Ovary (tissue), 3 donors: ENCODE measurements around the gene USH1G.

Source experiments
- EP300 ChIP-seq: sonication (generic); formaldehyde crosslinking; IDR thresholded peaks from one replicate; pipeline ENCODE4 v1.6.1; 2017; ENCODE audit warnings: antibody characterized with exemption
- POLR2A ChIP-seq: fragments of 450-650 bp; IDR thresholded peaks from one replicate; pipeline ENCODE4 v1.6.1; 2017; ENCODE audit warnings: antibody characterized with exemption, mild to moderate bottlenecking, moderate library complexity
- TF ChIP-seq, protein P1 (sequence below), 3 donors: fragments of 450-650 bp in 2 of 3; fragments of 200-600 bp in 1 of 3; IDR thresholded peaks; one replicate each; pipeline versions ENCODE4 v1.5.1 to v1.8.0; 2016 to 2022; ENCODE audit warnings: antibody characterized with exemption in 3 of 3, mild to moderate bottlenecking in 1 of 3
- donor health status: DM: no; HTN: no; CAD: no.

DNA sequence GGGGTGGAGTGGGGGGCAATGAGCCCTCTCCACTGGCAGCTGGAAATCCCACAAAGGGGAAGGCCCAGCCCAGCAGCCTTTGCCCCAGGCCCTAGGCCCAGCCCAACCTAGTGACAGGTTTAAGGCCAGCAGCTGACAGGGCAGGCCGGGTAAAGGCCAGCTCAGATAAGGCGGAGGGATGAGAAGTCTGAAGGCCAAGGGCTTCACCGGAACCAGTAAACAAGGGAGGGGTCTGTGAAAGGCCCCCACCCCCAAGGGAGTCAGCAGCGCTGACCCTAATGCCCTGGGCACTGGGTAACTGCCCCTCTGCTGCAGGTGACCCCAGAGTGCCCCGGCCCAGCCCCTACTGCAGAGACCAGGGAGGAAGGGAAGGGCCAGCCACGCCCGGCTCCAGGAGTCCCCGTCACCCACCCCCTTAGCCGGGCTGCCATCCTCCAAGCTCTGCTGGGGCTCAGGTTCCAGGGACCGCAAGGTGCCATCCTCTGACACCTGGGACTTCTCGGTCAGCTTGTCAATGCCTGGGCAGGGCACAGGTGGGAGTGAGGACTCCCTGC is 30.2 kb upstream of the USH1G start:
- TF ChIP-seq, protein P1, sequence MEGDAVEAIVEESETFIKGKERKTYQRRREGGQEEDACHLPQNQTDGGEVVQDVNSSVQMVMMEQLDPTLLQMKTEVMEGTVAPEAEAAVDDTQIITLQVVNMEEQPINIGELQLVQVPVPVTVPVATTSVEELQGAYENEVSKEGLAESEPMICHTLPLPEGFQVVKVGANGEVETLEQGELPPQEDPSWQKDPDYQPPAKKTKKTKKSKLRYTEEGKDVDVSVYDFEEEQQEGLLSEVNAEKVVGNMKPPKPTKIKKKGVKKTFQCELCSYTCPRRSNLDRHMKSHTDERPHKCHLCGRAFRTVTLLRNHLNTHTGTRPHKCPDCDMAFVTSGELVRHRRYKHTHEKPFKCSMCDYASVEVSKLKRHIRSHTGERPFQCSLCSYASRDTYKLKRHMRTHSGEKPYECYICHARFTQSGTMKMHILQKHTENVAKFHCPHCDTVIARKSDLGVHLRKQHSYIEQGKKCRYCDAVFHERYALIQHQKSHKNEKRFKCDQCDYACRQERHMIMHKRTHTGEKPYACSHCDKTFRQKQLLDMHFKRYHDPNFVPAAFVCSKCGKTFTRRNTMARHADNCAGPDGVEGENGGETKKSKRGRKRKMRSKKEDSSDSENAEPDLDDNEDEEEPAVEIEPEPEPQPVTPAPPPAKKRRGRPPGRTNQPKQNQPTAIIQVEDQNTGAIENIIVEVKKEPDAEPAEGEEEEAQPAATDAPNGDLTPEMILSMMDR (IDR thresholded peaks at IDR 0.05) = no peak
- TF ChIP-seq POLR2A (no peak), EP300 (no peak)
